ENCODE results near the gene KCNH3. TPM values are rescaled to one million over a fixed set of nuclear protein-coding genes. Genes with fewer than 3 reads are reported as not detected.
A peak's percentile ranks its signal among the peaks of the same experiment; 100 is the strongest.

The KCNH3 gene
- total RNA-seq, 1 donor from 2014 or later: 31.9 TPM

DNA sequence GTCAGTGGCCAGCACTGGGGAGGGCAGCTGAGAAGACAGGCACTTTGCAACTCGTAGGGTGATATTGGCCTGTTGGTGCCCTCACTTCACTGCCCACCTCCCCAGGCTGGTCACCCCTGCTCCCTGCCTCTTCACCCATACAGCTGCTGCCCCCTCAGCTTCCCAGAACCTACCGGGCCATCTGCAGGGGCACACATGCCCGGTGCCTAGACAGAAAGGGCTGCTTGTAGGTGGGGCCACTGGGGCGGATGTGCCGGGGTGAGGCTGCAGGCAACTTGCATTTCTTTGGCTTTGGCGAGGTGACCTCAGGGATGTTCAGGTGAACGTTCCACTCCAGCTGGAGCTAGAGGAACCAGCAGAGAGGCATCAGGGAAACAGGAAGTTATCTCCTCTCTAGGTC, 49.5 kb downstream of the KCNH3 start:
- TF ChIP-seq CTCF (IDR thresholded peaks at IDR 0.05; ENCODE audit: unreplicated experiment): no peak
- Mint-ChIP-seq H3K9me3 (ENCODE audit: low read depth) (no peaks in the 10 kb centered on the region), H3K27ac (no peak overlapping the region), H3K36me3 (ENCODE audit: insufficient read depth) (peaks cover 16% of the 10 kb centered on the region), H3K27me3 (no peaks in the 10 kb centered on the region), H3K4me1 (ENCODE audit: low read depth) (no peaks in the 10 kb centered on the region), H3K4me3 (ENCODE audit: low read depth) (no peak overlapping the region)
- no peak for DNase-seq (ENCODE audit: low spot score, unreplicated experiment)

- H3K27ac Mint-ChIP-seq: no peak overlapping the region
- no peak for TF ChIP-seq CTCF (IDR thresholded peaks at IDR 0.05; ENCODE audit: unreplicated experiment)
- H3K4me3 Mint-ChIP-seq (ENCODE audit: low read depth): no peak overlapping the region
- H3K4me1 Mint-ChIP-seq (ENCODE audit: low read depth): no peaks in the 10 kb centered on the region
- no peaks in the 10 kb centered on the region for H3K9me3 Mint-ChIP-seq (ENCODE audit: low read depth)
- H3K36me3 Mint-ChIP-seq (ENCODE audit: insufficient read depth): peaks cover 16% of the 10 kb centered on the region
- no peaks in the 10 kb centered on the region for H3K27me3 Mint-ChIP-seq
- DNase-seq (ENCODE audit: low spot score, unreplicated experiment): no peak
These were observed 50.1 kb downstream of the KCNH3 start for GRCh38 chr12:49588721-49589516.

DNA sequence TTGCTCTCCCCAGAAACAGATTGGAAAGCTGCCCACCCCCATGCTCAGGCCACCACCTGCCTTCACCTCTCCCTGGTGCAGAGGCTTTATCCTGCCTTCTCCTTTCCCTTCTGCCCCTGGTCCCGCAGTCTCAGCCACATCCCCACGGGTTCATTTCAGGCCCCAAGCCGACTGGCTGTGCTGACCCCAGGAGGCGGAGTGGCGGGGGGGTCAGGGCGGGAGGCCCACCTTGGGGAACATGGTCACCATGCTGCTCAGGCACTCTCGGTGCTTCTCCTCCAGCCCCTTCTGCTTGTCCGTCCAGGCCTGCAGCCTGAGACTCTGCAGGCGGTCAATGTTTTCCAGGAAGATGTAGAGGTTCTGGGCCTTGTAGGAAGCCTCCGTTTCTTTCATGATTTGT, 59.7 kb downstream of the KCNH3 start:
- DNase-seq (ENCODE audit: low spot score, unreplicated experiment): no peak
- H3K4me1 Mint-ChIP-seq (ENCODE audit: low read depth): no peaks in the 10 kb centered on the region
- H3K27me3 Mint-ChIP-seq: no peaks in the 10 kb centered on the region
- no peak overlapping the region for H3K27ac Mint-ChIP-seq
- no peak for TF ChIP-seq CTCF (IDR thresholded peaks at IDR 0.05; ENCODE audit: unreplicated experiment)
- peaks cover 2% of the 10 kb centered on the region for H3K36me3 Mint-ChIP-seq (ENCODE audit: insufficient read depth)
- no peak overlapping the region for H3K4me3 Mint-ChIP-seq (ENCODE audit: low read depth)
- no peaks in the 10 kb centered on the region for H3K9me3 Mint-ChIP-seq (ENCODE audit: low read depth)

- no peaks in the 10 kb centered on the region for H3K27me3 Mint-ChIP-seq
- TF ChIP-seq CTCF (IDR thresholded peaks at IDR 0.05; ENCODE audit: unreplicated experiment): no peak
- H3K27ac Mint-ChIP-seq: peak overlapping the region; percentile 50
- no peaks in the 10 kb centered on the region for H3K36me3 Mint-ChIP-seq (ENCODE audit: insufficient read depth)
- H3K4me3 Mint-ChIP-seq (ENCODE audit: low read depth): no peak overlapping the region
- H3K9me3 Mint-ChIP-seq (ENCODE audit: low read depth): no peaks in the 10 kb centered on the region
- H3K4me1 Mint-ChIP-seq (ENCODE audit: low read depth): no peaks in the 10 kb centered on the region
- DNase-seq (ENCODE audit: low spot score, unreplicated experiment): no peak
These were observed 61.1 kb downstream of the KCNH3 start for GRCh38 chr12:49599961-49600360.

GRCh38 chr12:49603721-49604120, 64.9 kb downstream of the KCNH3 start:
- Mint-ChIP-seq H3K27me3 (no peaks in the 10 kb centered on the region), H3K4me1 (ENCODE audit: low read depth) (no peaks in the 10 kb centered on the region), H3K36me3 (ENCODE audit: insufficient read depth) (no peaks in the 10 kb centered on the region), H3K9me3 (ENCODE audit: low read depth) (no peaks in the 10 kb centered on the region), H3K27ac (no peak overlapping the region), H3K4me3 (ENCODE audit: low read depth) (no peak overlapping the region)
- no peak for TF ChIP-seq CTCF (IDR thresholded peaks at IDR 0.05; ENCODE audit: unreplicated experiment)
- no peak for DNase-seq (ENCODE audit: low spot score, unreplicated experiment)
